WI38 (cell line): ENCODE results near the gene PON1.

Experiments
- H3K4me3 ChIP-seq: 2 replicates; pipeline ENCODE4 v1.5.1; 2011; ENCODE audit warnings: low read depth, mild to moderate bottlenecking, control low read depth, low read length
- CTCF ChIP-seq: IDR thresholded peaks from 2 replicates; pipeline ENCODE4 v1.5.1; 2012; ENCODE audit warnings: low read depth, mild to moderate bottlenecking, control low read depth, low read length

PON1 gene

GRCh38 chr7:95286096-95286495 lies 38.2 kb downstream of the PON1 start:
- no peak for TF ChIP-seq CTCF
- no peak overlapping the region for H3K4me3 ChIP-seq

- TF ChIP-seq CTCF, result no peak
- H3K4me3 ChIP-seq, result no peak overlapping the region
Observed at GRCh38 chr7:95279417-95279816, 44.9 kb downstream of the PON1 start.

GRCh38 chr7:95276114-95276513 lies 48.2 kb downstream of the PON1 start:
- TF ChIP-seq CTCF, result no peak
- no peak overlapping the region for H3K4me3 ChIP-seq

GRCh38 chr7:95269640-95270039 lies 54.7 kb downstream of the PON1 start:
- TF ChIP-seq CTCF, result no peak
- no peak overlapping the region for H3K4me3 ChIP-seq

- no peak for TF ChIP-seq CTCF
- no peak overlapping the region for H3K4me3 ChIP-seq
Observed at GRCh38 chr7:95267754-95268153, 56.6 kb downstream of the PON1 start.

GRCh38 chr7:95265634-95266033 lies 58.7 kb downstream of the PON1 start:
- no peak for TF ChIP-seq CTCF
- H3K4me3 ChIP-seq, result no peak overlapping the region

- TF ChIP-seq CTCF, result no peak
- no peak overlapping the region for H3K4me3 ChIP-seq
Observed at GRCh38 chr7:95264363-95264891, 59.9 kb downstream of the PON1 start.
